ENCODE results near the gene PTPN23. TPM values are rescaled to one million over a fixed set of nuclear protein-coding genes. Genes with fewer than 3 reads are reported as not detected.

Gene PTPN23
- polyA plus RNA-seq, 6 donors from 2014 or later = 0.60 to 6.3 (median 4.2) TPM

- Mint-ChIP-seq H3K36me3 (no peaks in the 10 kb centered on the region), H3K27ac (no peak overlapping the region), H3K27me3 (no peaks in the 10 kb centered on the region), H3K4me1 (peaks cover 17 to 21% (median 18%) of the 10 kb centered on the region in 3 donors), H3K9me3 (no peaks in the 10 kb centered on the region), H3K4me3 (no peak overlapping the region)
- DNase-seq (no peak), ATAC-seq (ENCODE audit: low read depth in 2 of 2) (no peak)
Measured at GRCh38 chr3:47412453-47412756, 31.6 kb downstream of the PTPN23 start.

GRCh38 chr3:47412842-47413520 is 32.2 kb downstream of the PTPN23 start:
- no peaks in the 10 kb centered on the region for H3K36me3 Mint-ChIP-seq
- H3K27ac Mint-ChIP-seq = peak overlapping the region in 5 of 6 donors; percentile 30 to 77 (median 42)
- peak overlapping the region in 1 of 8 donors; percentile 21 for H3K4me3 Mint-ChIP-seq
- no peak for DNase-seq
- H3K4me1 Mint-ChIP-seq = peaks cover 17 to 21% (median 18%) of the 10 kb centered on the region in 3 donors
- H3K27me3 Mint-ChIP-seq = no peaks in the 10 kb centered on the region
- H3K9me3 Mint-ChIP-seq = no peaks in the 10 kb centered on the region
- no peak for ATAC-seq (ENCODE audit: low read depth in 2 of 2)

- Mint-ChIP-seq H3K27me3 (no peaks in the 10 kb centered on the region), H3K4me1 (peaks cover 17 to 21% (median 18%) of the 10 kb centered on the region in 3 donors), H3K9me3 (no peaks in the 10 kb centered on the region), H3K36me3 (no peaks in the 10 kb centered on the region), H3K27ac (peak overlapping the region in 3 of 6 donors; percentile 22 to 77 (median 29)), H3K4me3 (no peak overlapping the region)
- DNase-seq = no peak
- ATAC-seq (ENCODE audit: low read depth in 2 of 2) = no peak
Measured at GRCh38 chr3:47413751-47414150, 32.9 kb downstream of the PTPN23 start.

- no peak for ATAC-seq (ENCODE audit: low read depth in 2 of 2)
Measured at GRCh38 chr3:47414161-47414564, 33.3 kb downstream of the PTPN23 start.

GRCh38 chr3:47414666-47415587 is 34.1 kb downstream of the PTPN23 start:
- ATAC-seq (ENCODE audit: low read depth in 2 of 2) = no peak
- Mint-ChIP-seq H3K27ac (peak overlapping the region; percentile 50 to 90 (median 68)), H3K4me1 (peaks cover 18 to 25% (median 20%) of the 10 kb centered on the region in 3 donors), H3K9me3 (no peaks in the 10 kb centered on the region), H3K4me3 (no peak overlapping the region), H3K36me3 (no peaks in the 10 kb centered on the region), H3K27me3 (no peaks in the 10 kb centered on the region)
- no peak for DNase-seq

More at GRCh38 chr3:47414161-47414564, 33.3 kb downstream of the PTPN23 start:
- Mint-ChIP-seq H3K27ac (peak overlapping the region in 3 of 6 donors; percentile 22 to 77 (median 34)), H3K4me3 (no peak overlapping the region), H3K27me3 (no peaks in the 10 kb centered on the region), H3K4me1 (peaks cover 18 to 25% (median 20%) of the 10 kb centered on the region in 3 donors), H3K9me3 (no peaks in the 10 kb centered on the region), H3K36me3 (no peaks in the 10 kb centered on the region)
- no peak for DNase-seq

GRCh38 chr3:47416041-47416440 is 35.2 kb downstream of the PTPN23 start:
- Mint-ChIP-seq H3K36me3 (no peaks in the 10 kb centered on the region), H3K4me1 (peaks cover 21 to 26% (median 25%) of the 10 kb centered on the region in 3 donors), H3K27ac (peak overlapping the region in 3 of 6 donors; percentile 44 to 92 (median 89)), H3K9me3 (no peaks in the 10 kb centered on the region), H3K27me3 (no peaks in the 10 kb centered on the region), H3K4me3 (no peak overlapping the region)
- ATAC-seq (ENCODE audit: low read depth in 2 of 2) = no peak
- DNase-seq = no peak

GRCh38 chr3:47418167-47419082 is 37.6 kb downstream of the PTPN23 start:
- Mint-ChIP-seq H3K27ac (peak overlapping the region in 1 of 6 donors; percentile 89), H3K9me3 (no peaks in the 10 kb centered on the region), H3K4me1 (peaks cover 31 to 38% (median 31%) of the 10 kb centered on the region in 3 donors)

GRCh38 chr3:47419083-47420043 is 38.5 kb downstream of the PTPN23 start:
- peak overlapping the region in 2 of 6 donors; percentile 42 to 89 for H3K27ac Mint-ChIP-seq
- DNase-seq (no peak), ATAC-seq (ENCODE audit: low read depth in 2 of 2) (no peak)
- no peaks in the 10 kb centered on the region for H3K9me3 Mint-ChIP-seq
- H3K4me3 Mint-ChIP-seq = no peak overlapping the region
- H3K36me3 Mint-ChIP-seq = no peaks in the 10 kb centered on the region
- H3K27me3 Mint-ChIP-seq = no peaks in the 10 kb centered on the region
- H3K4me1 Mint-ChIP-seq = peaks cover 30 to 34% (median 31%) of the 10 kb centered on the region in 3 donors

More at GRCh38 chr3:47418167-47419082, 37.6 kb downstream of the PTPN23 start:
- no peaks in the 10 kb centered on the region for H3K36me3 Mint-ChIP-seq
- H3K4me3 Mint-ChIP-seq = no peak overlapping the region
- H3K27me3 Mint-ChIP-seq = no peaks in the 10 kb centered on the region
- DNase-seq (no peak), ATAC-seq (ENCODE audit: low read depth in 2 of 2) (no peak)

- Mint-ChIP-seq H3K27me3 (no peaks in the 10 kb centered on the region), H3K36me3 (peaks cover 0 to 4% of the 10 kb centered on the region in 2 donors), H3K9me3 (peaks cover 0 to 1% (median 0%) of the 10 kb centered on the region in 7 donors), H3K4me3 (no peak overlapping the region), H3K27ac (peak overlapping the region in 1 of 6 donors; percentile 42), H3K4me1 (peaks cover 23 to 29% (median 25%) of the 10 kb centered on the region in 3 donors)
- DNase-seq (no peak), ATAC-seq (ENCODE audit: low read depth in 2 of 2) (no peak)
Measured at GRCh38 chr3:47420044-47420430, 39.2 kb downstream of the PTPN23 start.

GRCh38 chr3:47420511-47421484 is 40.0 kb downstream of the PTPN23 start:
- Mint-ChIP-seq H3K27me3 (no peaks in the 10 kb centered on the region), H3K36me3 (peaks cover 0 to 8% of the 10 kb centered on the region in 2 donors), H3K4me1 (peaks cover 17 to 24% (median 19%) of the 10 kb centered on the region in 3 donors), H3K9me3 (peaks cover 0 to 1% (median 0%) of the 10 kb centered on the region in 7 donors), H3K27ac (peak overlapping the region; percentile 92 to 99 (median 99)), H3K4me3 (peak overlapping the region in 7 of 8 donors; percentile 52 to 84 (median 69))
- DNase-seq = peak; percentile 86
- ATAC-seq (ENCODE audit: low read depth in 2 of 2) = peak; percentile 92 to 94
